Measurements from ENCODE around the gene TBC1D25.

TBC1D25 gene, protein sequence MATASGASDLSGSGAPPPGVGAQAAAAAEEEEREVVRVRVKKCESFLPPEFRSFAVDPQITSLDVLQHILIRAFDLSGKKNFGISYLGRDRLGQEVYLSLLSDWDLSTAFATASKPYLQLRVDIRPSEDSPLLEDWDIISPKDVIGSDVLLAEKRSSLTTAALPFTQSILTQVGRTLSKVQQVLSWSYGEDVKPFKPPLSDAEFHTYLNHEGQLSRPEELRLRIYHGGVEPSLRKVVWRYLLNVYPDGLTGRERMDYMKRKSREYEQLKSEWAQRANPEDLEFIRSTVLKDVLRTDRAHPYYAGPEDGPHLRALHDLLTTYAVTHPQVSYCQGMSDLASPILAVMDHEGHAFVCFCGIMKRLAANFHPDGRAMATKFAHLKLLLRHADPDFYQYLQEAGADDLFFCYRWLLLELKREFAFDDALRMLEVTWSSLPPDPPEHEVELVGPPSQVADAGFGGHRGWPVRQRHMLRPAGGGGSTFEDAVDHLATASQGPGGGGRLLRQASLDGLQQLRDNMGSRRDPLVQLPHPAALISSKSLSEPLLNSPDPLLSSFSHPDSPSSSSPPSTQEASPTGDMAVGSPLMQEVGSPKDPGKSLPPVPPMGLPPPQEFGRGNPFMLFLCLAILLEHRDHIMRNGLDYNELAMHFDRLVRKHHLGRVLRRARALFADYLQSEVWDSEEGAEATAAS

DNA sequence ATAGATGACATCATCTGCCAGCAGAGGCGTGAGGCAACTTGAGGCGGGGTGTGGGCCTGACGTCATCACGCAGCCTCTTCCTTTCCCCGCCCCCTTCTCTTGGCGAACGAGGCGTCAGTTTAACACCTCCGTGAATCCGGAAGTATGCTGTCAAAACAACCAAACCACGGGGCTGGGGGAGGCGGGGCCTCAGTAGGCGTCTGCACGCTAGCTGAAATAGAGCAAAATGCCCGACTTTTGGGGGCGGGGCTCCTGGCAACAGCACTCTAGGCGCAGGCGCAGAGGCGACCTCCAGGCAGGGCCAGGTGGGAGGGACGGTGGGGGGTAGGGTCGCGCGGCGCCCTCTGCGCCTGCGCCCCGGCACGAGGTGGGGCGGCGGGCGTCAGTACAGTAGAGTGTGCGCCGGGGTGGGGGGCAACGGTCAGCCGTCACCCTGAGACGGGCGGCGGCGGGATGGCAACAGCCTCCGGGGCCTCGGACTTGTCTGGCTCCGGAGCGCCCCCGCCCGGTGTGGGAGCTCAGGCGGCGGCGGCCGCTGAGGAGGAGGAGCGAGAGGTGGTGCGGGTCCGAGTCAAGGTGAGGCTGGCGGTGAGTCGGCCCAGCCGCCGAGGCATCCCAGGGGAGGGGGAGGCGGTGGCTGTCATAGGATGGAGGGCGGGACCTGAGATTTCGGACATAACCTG lies at the start of gene TBC1D25:
Gene TBC1D25, plus strand, starts transcription at position 370 of the 683 bp plus-strand sequence. Its CDS starts 84 bp downstream, at position 454.
- peak; percentile 91 for DNase-seq (ENCODE audit: low read depth, low spot score)

DNA sequence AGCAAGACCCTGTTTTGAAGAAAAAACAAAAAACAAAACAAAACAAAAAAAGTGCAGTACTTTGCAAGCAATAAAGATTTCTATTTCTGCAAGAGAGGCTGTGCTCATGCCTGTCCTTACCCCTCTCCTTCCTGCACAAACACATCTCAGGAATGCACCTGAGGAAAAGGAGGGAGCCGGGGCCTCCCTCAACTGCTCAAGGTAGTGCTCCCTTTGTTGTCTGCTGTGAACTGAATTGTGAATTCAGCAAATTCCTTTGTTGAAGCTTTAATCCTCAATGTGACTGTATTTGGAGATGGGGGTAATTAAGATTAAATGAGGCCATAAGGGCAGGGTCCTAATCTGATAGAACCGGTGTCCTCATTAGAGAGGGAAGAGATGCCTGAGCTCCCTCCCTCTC lies 49.6 kb upstream of the TBC1D25 start:
- DNase-seq (ENCODE audit: low read depth, low spot score), result no peak

DNA sequence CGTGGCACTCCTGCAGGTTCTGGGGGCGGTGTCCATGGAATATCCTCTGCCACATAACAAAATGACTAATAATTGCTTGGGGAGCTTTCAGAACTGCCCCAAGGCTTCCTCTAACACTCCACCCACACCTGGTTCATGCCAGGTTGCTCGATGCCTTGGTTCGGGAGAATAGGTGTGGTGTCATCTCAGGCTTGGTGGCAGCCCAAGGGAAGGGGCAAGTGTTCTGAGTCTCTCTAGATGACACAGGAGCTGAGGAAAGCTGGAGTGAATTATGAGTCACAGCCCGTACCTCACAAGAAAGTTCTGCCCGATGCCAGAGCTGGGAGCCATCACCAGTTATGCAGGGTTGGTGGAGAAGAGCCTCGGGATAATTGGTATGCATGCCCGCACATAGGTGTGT lies 48.9 kb upstream of the TBC1D25 start:
- no peak for DNase-seq (ENCODE audit: low read depth, low spot score)

DNA sequence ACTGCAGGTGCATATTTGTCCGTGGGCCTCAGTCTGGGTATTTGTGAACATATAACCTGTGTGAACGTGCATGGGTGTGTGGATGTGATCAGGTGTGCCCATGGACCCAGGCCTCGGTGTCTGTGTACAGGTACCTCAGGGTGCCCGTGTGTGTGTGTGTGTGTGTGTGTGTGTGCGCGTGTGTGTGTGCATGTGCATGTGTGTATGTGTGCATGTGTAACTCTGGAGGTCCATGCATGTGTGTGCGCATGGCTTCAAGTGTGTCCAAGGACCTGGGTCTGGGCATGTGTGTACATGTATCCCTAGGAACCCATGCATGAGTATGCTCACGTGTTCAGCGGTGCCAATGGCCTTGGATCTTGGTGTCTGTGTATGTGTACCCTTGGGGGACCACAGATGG lies 47.7 kb upstream of the TBC1D25 start:
- no peak for DNase-seq (ENCODE audit: low read depth, low spot score)

DNA sequence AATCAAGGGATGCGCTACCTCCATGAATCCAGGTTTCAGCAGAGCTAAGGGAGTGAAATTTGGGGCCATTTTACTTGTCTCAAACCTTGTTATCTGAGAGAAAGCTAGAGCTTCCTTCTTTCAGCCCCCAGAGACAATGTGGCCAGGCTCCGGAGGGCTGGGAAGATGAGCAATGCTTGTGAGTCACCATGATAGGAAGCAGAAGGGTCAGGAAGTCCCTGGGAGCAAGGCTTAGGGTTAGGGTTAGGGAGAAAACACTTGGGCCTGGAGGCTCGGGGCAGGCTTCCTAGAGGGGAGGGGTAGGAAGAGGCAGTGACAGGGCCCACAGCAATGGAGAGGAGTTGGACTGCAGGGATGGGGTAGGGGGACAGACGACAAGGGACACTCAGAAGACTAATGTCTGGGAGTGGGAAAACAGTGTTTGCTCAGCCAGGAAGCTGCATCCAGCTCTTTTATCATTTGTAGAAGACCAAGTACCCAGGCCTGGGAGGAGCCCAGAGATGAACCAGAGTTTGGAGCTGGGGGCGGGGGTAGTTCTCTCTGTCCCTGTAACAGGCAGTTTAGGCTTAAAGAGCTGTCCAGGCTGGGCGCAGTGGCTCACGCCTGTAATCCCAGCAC lies 47.1 kb upstream of the TBC1D25 start:
- DNase-seq (ENCODE audit: low read depth, low spot score), result no peak

DNA sequence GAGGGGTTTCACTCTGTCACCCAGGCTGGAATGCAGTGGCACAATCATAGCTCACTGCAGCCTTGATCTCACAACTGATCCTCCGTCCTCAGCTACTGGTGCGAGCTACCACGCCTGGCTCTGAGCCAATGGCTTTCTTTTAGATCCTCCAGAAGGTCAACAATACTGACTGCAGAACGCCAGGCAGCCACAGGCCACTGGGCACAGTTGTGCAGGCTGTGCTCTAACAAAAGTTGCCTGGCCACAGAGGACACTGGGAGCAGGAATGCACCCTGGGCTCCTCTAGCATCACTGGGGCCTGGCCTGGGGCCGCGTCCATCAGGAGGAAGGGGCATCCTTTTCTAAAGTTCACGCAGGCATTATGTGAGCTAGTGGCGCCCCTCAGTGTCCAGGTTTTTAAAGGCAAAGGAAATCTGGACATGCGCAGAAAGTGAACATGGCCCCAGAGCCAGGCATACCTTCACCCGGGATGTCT lies 45.6 kb upstream of the TBC1D25 start:
- DNase-seq (ENCODE audit: low read depth, low spot score), result no peak

DNA sequence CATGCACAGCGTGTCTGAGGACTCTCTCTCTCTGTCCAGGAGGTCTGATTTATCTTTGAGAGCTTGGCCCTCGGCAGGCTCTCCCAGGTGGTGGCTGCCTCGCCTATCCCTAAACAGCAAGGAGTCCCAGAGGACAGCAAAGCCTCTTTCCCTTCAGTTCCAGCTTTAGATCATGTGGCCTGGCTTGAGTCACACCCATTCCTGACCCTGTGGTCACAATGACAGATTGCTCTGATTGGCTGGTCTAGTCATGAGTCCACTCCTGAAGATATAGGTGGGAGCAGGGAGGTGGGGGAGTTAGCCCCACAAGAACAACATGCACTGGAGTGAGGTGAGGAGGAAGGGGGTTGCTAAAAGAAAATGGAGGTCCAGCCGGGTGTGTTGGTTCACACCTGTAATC lies 42.9 kb upstream of the TBC1D25 start:
- DNase-seq (ENCODE audit: low read depth, low spot score), result no peak

DNA sequence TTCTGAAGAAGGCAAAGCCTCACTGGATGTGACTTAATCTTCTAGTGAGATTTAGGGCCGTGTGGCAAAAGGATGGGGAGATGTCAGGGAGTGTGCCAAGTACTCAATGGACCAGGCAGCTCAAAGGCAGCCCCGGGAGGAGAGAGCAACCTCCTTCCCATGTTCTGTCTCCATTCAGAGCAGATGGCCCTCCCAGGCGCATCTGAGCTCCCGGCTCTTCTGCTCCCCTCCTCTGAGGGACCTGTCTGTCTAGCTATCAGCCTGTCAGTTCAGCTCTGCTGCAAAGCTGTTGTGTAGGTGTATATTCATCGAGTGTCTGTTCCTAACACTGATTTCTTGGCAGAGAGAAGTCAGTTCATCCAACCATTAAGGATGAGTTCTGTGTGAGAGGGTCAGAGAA lies 41.6 kb upstream of the TBC1D25 start:
- no peak for DNase-seq (ENCODE audit: low read depth, low spot score)

DNA sequence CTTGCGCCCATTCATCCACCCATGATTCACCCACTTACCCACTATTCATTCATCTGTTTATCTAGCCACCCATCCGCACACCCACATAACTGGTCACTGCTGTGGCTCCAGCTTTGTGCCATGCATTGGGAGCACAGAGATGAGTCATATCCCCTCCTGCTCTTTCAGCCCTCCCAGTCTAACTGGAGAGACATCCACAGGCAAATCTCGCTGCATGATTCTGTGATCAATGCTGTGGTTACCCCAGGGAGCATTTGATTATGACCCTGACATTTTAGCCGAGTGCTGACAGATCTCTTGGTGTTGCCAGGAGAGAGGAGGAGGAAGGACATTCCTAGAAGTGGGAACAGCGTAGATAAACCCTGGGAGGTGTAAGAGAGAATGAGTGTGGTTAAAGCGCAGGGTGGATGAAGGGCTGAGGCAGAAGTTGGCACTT lies 41.1 kb upstream of the TBC1D25 start:
- DNase-seq (ENCODE audit: low read depth, low spot score), result no peak

DNA sequence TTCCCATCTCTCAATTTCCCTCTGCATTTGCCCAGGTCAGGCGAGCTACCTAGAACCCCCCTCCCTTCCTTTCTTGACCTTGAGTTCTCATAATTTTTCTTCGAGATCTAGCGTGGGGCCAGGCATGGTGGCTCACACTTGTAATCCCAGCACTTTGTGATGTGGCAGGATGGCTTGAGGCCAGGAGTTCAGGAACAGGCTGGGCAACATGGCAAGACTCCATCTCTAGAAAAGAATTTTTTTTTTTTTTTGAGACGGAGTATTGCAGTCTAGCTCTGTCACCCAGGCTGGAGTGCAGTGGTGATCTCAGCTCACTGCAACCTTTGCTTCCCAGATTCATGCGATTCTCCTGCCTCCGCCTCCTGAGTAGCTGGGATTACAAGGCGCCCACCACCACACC lies 35.3 kb upstream of the TBC1D25 start:
- DNase-seq (ENCODE audit: low read depth, low spot score), result no peak

DNA sequence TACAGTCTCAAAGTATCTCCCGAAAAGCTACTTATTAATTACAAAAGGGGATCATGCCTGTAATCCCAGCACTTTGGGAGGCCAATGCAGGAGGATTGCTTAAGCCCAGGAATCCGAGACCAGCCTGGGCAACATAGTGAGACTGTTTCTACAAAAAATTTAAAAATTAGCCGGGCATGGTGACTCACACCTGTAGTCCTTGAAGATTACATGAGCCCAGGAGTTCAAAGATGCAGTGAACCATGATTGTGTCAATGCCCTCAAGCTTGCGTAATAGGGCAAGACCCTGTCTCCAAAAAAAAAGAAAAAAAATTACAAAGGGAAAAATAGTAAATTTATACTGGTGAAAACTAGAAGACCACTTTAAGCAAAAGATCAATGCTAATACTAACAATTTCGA lies 34.0 kb upstream of the TBC1D25 start:
- DNase-seq (ENCODE audit: low read depth, low spot score), result no peak

DNA sequence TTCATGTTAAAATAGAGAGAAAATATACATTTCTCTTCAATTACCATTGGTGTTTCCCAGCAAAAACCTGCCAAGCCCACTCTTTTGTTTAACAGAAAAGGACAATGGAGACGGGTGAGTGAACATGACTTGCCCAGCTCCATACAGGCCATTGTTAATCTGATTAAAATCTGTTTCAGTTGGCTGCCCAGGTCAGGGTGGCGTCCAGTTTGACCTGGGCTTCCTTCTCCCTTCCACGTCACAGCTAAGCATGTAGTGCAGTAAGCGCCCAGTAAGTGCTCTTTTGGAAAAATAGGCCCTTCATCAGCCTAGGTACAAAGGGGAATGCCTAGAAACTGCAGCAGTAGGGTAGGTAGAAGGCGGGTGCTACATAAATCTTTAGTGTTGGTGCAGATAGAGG lies 32.3 kb upstream of the TBC1D25 start:
- DNase-seq (ENCODE audit: low read depth, low spot score), result no peak

DNA sequence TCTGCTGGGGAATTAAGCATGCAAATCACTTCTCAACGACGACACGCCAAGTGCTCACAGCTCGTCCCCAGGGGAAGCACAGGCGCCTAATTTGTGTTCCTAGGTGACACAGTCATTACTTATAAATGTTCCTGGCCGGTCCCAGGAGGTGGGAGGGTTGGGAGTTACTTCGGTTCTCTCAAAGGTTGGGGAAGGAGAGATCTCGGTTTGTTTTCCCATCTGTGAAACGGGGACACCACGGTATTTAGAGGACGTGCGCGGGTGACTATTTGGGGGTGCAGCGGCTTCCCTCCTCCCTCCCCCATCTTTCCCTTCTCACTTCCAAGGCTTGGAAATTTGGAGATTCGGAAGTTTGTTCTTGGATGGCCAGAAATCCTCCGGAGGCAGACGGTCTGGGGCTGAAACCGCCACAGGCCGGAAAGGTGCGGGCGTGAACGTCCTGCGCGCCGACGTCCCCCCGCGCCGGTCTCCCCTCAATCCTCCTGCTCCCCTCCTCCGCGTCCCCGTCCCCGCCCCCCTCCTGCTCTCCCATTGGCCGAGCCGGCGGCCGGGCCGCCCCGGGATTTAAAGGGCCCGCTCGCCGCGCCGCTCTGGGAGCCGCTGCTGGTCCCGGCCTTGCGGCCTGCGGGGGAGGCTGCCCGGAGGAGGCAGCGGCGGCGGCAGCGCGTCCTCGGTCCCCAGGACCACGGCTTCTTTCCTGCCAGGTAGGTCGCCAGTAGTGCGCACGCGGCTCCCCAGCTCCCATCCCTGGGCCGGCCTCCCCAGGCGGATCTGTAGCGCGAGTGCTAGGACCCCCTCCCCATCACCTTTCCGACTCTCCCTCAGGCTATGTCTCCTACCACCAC lies 30.9 kb upstream of the TBC1D25 start, which contains the start of gene PORCN:
Gene PORCN, plus strand, starts transcription at position 593 of the 845 bp plus-strand sequence. CDS start 829 bp downstream, outside the sequence.
- DNase-seq (ENCODE audit: low read depth, low spot score), result no peak

DNA sequence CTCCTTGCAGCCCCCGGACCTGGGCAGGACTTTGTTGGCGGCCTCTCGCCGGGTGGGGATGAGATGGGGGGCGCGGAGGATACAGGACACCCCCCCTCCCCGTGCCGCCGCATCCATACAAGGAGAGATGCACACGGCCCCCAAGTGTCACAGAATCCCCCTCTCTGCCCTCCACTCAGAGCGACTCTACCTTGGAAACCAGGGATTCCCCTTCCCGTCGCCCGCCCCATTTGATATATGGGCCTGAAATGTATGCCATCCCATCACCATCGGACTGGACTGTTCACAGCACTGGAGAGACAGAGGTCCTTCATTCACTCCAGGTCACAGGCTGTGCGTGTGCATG lies 30.3 kb upstream of the TBC1D25 start:
- no peak for DNase-seq (ENCODE audit: low read depth, low spot score)

DNA sequence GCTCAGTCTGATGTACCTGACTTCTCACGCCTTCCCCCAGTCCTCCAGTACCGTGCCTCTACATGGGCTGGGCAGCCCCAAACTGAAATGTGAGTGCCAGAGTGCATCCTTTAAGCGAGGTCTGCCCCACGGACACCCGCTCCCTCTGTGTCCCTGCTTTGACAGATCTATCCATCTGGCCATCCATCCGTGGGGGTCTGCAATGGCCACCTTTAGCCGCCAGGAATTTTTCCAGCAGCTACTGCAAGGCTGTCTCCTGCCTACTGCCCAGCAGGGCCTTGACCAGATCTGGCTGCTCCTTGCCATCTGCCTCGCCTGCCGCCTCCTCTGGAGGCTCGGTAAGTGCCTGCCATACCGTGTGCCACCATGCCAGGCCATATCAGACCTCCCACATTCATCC lies 29.9 kb upstream of the TBC1D25 start:
- DNase-seq (ENCODE audit: low read depth, low spot score), result no peak

DNA sequence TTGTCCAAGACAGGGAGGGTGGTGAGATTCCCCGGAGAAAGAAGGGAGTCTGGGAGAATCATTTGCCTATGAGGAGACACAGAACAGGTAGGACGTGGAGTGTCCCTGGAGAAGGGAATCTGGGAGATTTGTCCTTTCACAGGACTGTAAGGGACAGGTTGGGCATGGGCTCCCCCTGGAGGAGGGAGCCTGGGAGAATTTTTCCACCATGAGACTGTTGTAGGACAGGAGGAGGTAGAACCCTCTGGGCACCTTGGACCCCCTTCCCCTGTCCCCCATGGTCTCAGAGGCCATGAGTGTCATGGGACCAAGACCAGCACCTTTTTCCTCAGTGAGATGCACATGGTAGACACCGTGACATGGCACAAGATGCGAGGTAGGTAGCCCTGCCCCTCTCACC lies 28.0 kb upstream of the TBC1D25 start:
- DNase-seq (ENCODE audit: low read depth, low spot score), result no peak

DNA sequence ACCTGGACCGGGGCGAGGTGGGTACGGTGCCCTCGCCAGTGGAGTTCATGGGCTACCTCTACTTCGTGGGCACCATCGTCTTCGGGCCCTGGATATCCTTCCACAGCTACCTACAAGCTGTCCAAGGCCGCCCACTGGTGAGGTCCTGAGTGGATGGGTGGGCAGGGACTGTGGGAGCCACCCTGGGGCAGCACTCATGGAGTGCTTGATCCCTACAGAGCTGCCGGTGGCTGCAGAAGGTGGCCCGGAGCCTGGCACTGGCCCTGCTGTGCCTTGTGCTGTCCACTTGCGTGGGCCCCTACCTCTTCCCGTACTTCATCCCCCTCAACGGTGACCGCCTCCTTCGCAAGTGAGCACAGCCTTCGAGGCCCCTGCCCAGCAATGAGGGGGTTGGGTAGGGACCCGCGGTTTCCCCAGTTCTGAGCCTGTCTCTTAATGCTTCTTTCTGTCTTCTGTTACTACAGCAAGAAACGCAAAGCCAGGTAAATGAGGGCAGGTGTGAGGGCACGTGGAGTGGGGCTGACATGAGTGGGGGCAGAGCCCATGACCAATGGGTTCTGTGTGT lies 27.1 kb upstream of the TBC1D25 start:
- no peak for DNase-seq (ENCODE audit: low read depth, low spot score)

DNA sequence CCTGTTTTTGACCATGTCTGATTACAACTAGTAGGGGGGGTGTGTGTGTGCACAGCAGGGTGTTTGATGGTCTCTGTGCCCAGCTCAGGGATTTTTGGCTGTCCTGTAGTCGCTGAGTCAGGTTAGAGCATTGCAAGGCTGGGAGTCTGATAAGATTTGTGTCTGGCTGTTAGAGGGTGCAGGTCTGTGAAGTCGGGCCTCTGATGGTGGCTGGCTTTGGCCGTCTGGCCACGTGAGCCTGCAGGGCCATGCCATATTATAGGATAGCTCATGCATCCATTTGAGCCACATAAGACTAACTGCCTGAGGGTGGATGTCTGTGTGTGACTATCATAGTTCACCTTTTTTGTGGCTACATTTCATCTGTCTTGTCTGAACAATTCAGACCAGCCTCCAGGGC lies 25.8 kb upstream of the TBC1D25 start:
- no peak for DNase-seq (ENCODE audit: low read depth, low spot score)

DNA sequence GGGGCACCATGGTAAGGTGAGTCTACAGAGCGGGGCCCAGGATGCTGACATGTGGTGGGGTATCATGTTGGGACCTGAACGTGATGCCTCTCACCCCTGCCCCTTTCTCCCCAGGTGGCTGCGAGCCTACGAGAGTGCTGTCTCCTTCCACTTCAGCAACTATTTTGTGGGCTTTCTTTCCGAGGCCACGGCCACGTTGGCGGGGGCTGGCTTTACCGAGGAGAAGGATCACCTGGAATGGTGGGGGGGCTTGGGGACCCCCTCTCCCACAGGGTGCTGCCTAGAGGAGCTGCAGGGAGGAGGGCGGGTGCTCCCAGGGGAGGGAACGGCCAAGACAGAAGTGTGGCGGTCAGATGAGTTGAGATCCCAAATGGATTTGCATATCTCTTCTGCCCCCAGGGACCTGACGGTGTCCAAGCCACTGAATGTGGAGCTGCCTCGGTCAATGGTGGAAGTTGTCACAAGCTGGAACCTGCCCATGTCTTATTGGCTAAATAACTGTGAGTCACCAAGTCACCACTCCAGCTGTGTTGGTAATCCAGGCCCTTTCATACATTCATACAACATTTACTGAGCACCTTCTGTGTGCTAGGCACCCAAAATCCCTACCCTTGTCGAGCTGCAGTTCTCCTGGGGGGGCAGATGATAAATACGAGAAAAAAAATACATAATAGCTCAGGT lies 25.2 kb upstream of the TBC1D25 start:
- no peak for DNase-seq (ENCODE audit: low read depth, low spot score)

DNA sequence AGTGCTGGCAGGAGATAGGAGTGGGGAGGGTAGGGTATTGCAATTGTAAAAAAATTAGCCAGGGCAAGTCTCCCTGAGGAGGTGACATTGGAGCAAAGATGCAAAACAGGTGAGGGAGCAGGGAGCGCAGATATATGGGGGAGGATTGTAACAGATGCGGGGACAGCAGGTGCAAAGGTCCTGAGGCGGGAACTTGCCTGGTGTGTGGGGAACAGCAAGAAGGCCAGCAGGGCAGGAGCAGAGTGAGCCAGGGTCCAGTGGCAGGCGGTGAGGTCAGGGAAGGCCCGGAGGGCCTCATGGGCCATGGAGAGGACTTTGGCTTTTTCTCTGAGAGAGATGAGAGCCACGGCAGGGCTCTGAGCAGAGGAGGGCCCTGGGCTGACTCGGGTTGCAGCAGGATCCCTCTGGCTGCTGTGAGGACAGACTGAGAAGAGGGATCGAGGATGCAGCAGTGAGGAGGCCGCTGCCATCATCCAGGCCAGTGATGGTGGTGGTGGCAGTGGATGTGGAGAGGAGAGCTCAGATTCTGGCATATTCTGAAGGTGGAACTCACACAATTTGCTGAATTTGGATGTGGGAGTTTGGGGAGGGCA lies 24.6 kb upstream of the TBC1D25 start:
- no peak for DNase-seq (ENCODE audit: low read depth, low spot score)

All from smooth muscle cell of the brain vasculature (primary cell).